ENCODE measurements around the gene CHDH.

Gene CHDH

GRCh38 chr3:53836084-53836872, 9.9 kb downstream of the CHDH start:
- Histone ChIP-seq H3K36me3 (ENCODE audit: control insufficient read depth, low read length) (no peaks in the 10 kb centered on the region), H3K4me3 (ENCODE audit: low read length) (no peak overlapping the region), H4K20me1 (ENCODE audit: control insufficient read depth, insufficient read depth, low read depth, low read length) (no peaks in the 10 kb centered on the region), H3K9me3 (ENCODE audit: control insufficient read depth, insufficient read depth, low read length) (no peaks in the 10 kb centered on the region), H3K27ac (ENCODE audit: low read depth, low read length) (no peak overlapping the region), H3F3A (ENCODE audit: control insufficient read depth, insufficient read depth) (no peaks in the 10 kb centered on the region), H3K79me2 (ENCODE audit: control insufficient read depth, low read length) (no peaks in the 10 kb centered on the region), H3K9me2 (replicated peaks; ENCODE audit: control insufficient read depth, low read length) (no peaks in the 10 kb centered on the region), H3K4me1 (ENCODE audit: control insufficient read depth, low read length) (no peaks in the 10 kb centered on the region), H3K27me3 (ENCODE audit: control insufficient read depth, low read length) (no peaks in the 10 kb centered on the region), H3K4me2 (ENCODE audit: low read length) (no peak overlapping the region)
- TF ChIP-seq EZH2phosphoT487 (IDR thresholded peaks at IDR 0.05; ENCODE audit: borderline replicate concordance, low read length) (no peak), CTCF (IDR thresholded peaks at IDR 0.05; ENCODE audit: low read depth, low read length, poor library complexity, severe bottlenecking) (no peak)

GRCh38 chr3:53835257-53835656, 11.0 kb downstream of the CHDH start:
- no peaks in the 10 kb centered on the region for H4K20me1 ChIP-seq (ENCODE audit: control insufficient read depth, insufficient read depth, low read depth, low read length)
- no peak overlapping the region for H3K4me2 ChIP-seq (ENCODE audit: low read length)
- H3K9me3 ChIP-seq (ENCODE audit: control insufficient read depth, insufficient read depth, low read length): no peaks in the 10 kb centered on the region
- no peaks in the 10 kb centered on the region for H3K79me2 ChIP-seq (ENCODE audit: control insufficient read depth, low read length)
- TF ChIP-seq EZH2phosphoT487 (IDR thresholded peaks at IDR 0.05; ENCODE audit: borderline replicate concordance, low read length): no peak
- H3K4me1 ChIP-seq (ENCODE audit: control insufficient read depth, low read length): no peaks in the 10 kb centered on the region
- H3K27ac ChIP-seq (ENCODE audit: low read depth, low read length): no peak overlapping the region
- H3K4me3 ChIP-seq (ENCODE audit: low read length): no peak overlapping the region
- H3K9me2 ChIP-seq (replicated peaks; ENCODE audit: control insufficient read depth, low read length): no peaks in the 10 kb centered on the region
- H3F3A ChIP-seq (ENCODE audit: control insufficient read depth, insufficient read depth): no peaks in the 10 kb centered on the region
- H3K36me3 ChIP-seq (ENCODE audit: control insufficient read depth, low read length): no peaks in the 10 kb centered on the region
- H3K27me3 ChIP-seq (ENCODE audit: control insufficient read depth, low read length): no peaks in the 10 kb centered on the region

- Histone ChIP-seq H3K9me3 (ENCODE audit: control insufficient read depth, insufficient read depth, low read length) (no peaks in the 10 kb centered on the region), H3K4me3 (ENCODE audit: low read length) (no peak overlapping the region), H3K4me2 (ENCODE audit: low read length) (no peak overlapping the region), H3K79me2 (ENCODE audit: control insufficient read depth, low read length) (no peaks in the 10 kb centered on the region), H3K27me3 (ENCODE audit: control insufficient read depth, low read length) (no peaks in the 10 kb centered on the region), H3K27ac (ENCODE audit: low read depth, low read length) (no peak overlapping the region), H4K20me1 (ENCODE audit: control insufficient read depth, insufficient read depth, low read depth, low read length) (no peaks in the 10 kb centered on the region), H3K9me2 (replicated peaks; ENCODE audit: control insufficient read depth, low read length) (no peaks in the 10 kb centered on the region), H3K36me3 (ENCODE audit: control insufficient read depth, low read length) (no peaks in the 10 kb centered on the region), H3F3A (ENCODE audit: control insufficient read depth, insufficient read depth) (no peaks in the 10 kb centered on the region), H3K4me1 (ENCODE audit: control insufficient read depth, low read length) (no peaks in the 10 kb centered on the region)
- TF ChIP-seq EZH2phosphoT487 (IDR thresholded peaks at IDR 0.05; ENCODE audit: borderline replicate concordance, low read length): no peak
- TF ChIP-seq CTCF (IDR thresholded peaks at IDR 0.05; ENCODE audit: low read depth, low read length, poor library complexity, severe bottlenecking): no peak
Measured at GRCh38 chr3:53834429-53835095, 11.7 kb downstream of the CHDH start.

GRCh38 chr3:53833700-53834099, 12.5 kb downstream of the CHDH start:
- H3K4me3 ChIP-seq (ENCODE audit: low read length): no peak overlapping the region
- no peaks in the 10 kb centered on the region for H3K4me1 ChIP-seq (ENCODE audit: control insufficient read depth, low read length)
- H3K9me3 ChIP-seq (ENCODE audit: control insufficient read depth, insufficient read depth, low read length): no peaks in the 10 kb centered on the region
- no peaks in the 10 kb centered on the region for H3K79me2 ChIP-seq (ENCODE audit: control insufficient read depth, low read length)
- TF ChIP-seq CTCF (IDR thresholded peaks at IDR 0.05; ENCODE audit: low read depth, low read length, poor library complexity, severe bottlenecking) (no peak), EZH2phosphoT487 (IDR thresholded peaks at IDR 0.05; ENCODE audit: borderline replicate concordance, low read length) (no peak)
- no peaks in the 10 kb centered on the region for H3K9me2 ChIP-seq (replicated peaks; ENCODE audit: control insufficient read depth, low read length)
- H3K27ac ChIP-seq (ENCODE audit: low read depth, low read length): no peak overlapping the region
- H3K4me2 ChIP-seq (ENCODE audit: low read length): no peak overlapping the region
- H4K20me1 ChIP-seq (ENCODE audit: control insufficient read depth, insufficient read depth, low read depth, low read length): no peaks in the 10 kb centered on the region
- H3F3A ChIP-seq (ENCODE audit: control insufficient read depth, insufficient read depth): no peaks in the 10 kb centered on the region
- H3K36me3 ChIP-seq (ENCODE audit: control insufficient read depth, low read length): no peaks in the 10 kb centered on the region
- no peaks in the 10 kb centered on the region for H3K27me3 ChIP-seq (ENCODE audit: control insufficient read depth, low read length)
